ENCODE data around the gene MORN4.

The MORN4 gene

DNA sequence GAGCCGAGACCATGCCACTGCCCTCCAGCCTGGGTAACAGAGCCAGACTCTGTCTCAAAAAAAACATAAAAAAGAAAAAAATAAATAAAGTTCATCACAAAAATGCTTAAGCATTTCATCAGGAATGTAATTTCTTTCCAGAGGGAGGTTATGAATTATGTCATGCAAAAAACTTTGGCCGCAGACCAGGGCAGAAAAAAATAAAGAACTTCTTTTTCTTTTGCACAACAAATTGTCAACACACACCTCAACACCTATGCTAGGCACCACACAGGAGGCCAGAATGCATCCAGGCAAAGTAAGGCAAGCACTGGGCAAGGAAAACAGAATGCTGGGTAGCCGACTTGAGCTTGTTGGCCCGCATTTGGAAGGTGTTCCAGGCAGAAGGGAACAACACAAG, 39.9 kb downstream of the MORN4 start:
- no peak overlapping the region for H3K4me3 ChIP-seq (ENCODE audit: low read depth in 1 of 2, low read length in 1 of 2)
- no peaks in the 10 kb centered on the region for H3K36me3 ChIP-seq
- H3K4me1 ChIP-seq (ENCODE audit: control insufficient read depth in 1 of 2, insufficient read depth in 1 of 2, low read depth in 1 of 2, low read length in 1 of 2): peaks cover 2 to 4% of the 10 kb centered on the region in 2 experiments
- H3K27me3 ChIP-seq: no peaks in the 10 kb centered on the region
- no peaks in the 10 kb centered on the region for H3K9me3 ChIP-seq
- TF ChIP-seq, protein P1, sequence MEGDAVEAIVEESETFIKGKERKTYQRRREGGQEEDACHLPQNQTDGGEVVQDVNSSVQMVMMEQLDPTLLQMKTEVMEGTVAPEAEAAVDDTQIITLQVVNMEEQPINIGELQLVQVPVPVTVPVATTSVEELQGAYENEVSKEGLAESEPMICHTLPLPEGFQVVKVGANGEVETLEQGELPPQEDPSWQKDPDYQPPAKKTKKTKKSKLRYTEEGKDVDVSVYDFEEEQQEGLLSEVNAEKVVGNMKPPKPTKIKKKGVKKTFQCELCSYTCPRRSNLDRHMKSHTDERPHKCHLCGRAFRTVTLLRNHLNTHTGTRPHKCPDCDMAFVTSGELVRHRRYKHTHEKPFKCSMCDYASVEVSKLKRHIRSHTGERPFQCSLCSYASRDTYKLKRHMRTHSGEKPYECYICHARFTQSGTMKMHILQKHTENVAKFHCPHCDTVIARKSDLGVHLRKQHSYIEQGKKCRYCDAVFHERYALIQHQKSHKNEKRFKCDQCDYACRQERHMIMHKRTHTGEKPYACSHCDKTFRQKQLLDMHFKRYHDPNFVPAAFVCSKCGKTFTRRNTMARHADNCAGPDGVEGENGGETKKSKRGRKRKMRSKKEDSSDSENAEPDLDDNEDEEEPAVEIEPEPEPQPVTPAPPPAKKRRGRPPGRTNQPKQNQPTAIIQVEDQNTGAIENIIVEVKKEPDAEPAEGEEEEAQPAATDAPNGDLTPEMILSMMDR (IDR thresholded peaks at IDR 0.05): no peak
- H3K27ac ChIP-seq: no peak overlapping the region

DNA sequence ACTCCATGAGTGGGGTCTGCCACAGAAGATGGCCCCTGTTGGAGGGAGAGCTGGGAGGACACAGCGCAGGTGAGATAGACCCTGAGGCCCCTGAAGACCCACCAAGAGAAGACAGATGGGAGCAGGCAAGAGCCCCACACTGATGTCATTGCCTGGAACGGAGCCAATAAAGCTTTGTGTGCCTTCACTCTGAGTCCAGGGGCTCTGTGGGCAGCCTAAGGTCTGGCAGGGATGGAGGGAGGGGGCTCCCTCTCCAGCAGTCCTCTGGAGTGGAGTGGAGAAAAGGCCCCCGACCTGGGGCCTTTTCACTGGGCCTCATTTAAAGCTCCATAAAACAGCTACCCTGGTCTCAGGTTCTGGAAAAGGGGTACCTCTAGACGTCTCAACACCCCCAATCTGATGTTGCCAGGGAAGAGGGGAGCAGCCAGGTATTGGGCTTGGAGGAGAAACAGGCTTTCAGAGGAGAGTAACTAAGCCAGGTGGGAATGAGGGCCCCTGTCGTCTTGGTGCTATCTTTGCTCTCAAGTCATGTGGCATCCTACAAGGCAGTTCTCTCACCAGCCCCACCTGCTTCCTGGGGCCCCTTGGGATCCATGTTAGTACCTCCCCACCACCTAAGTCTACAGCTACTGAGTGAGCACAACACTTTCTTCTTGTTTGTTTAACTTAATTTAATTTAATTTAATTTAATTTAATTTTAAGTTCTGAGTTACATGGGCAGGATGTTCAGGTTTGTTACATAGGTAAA, 42.4 kb downstream of the MORN4 start:
- Histone ChIP-seq H3K27ac (no peak overlapping the region), H3K36me3 (no peaks in the 10 kb centered on the region), H3K4me3 (ENCODE audit: low read depth in 1 of 2, low read length in 1 of 2) (no peak overlapping the region), H3K9me3 (no peaks in the 10 kb centered on the region), H3K27me3 (no peaks in the 10 kb centered on the region), H3K4me1 (ENCODE audit: control insufficient read depth in 1 of 2, insufficient read depth in 1 of 2, low read depth in 1 of 2, low read length in 1 of 2) (no peaks in the 10 kb centered on the region)
- TF ChIP-seq, protein P1 (IDR thresholded peaks at IDR 0.05): no peak

DNA sequence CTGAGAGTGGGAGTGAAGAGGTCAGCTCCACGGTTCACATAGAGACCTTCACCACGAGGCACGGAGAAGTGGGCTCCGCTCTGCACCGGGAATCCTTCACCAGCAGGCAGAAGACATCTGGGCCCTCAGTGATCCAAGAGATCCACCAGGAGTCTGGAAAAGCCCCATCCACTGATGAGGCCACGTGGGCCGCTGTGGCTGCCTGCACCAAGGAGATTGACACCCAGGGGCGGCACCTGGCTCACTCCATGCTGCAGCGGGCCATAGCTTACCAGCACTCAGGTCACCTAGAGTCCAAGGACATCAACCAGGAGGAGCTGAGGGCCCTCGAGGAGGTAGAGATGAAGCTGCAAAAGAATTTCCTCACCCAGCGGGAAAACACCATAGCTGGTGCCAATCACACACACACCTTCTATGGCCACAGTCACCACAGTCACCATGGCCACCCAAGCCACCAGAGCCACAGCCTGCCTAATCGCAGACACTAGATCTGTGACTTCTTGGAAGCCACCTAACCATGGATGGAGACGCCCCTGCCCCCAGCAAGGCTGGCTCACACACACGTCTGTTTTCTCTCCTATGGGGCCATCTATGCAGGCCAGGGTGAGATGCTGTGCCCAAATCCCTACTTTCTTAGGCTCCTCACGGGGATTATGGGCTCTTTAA, 43.1 kb downstream of the MORN4 start:
- Histone ChIP-seq H3K27me3 (no peaks in the 10 kb centered on the region), H3K4me3 (ENCODE audit: low read depth in 1 of 2, low read length in 1 of 2) (no peak overlapping the region), H3K27ac (no peak overlapping the region), H3K4me1 (ENCODE audit: control insufficient read depth in 1 of 2, insufficient read depth in 1 of 2, low read depth in 1 of 2, low read length in 1 of 2) (no peaks in the 10 kb centered on the region), H3K36me3 (no peaks in the 10 kb centered on the region), H3K9me3 (no peaks in the 10 kb centered on the region)
- TF ChIP-seq, protein P1 (IDR thresholded peaks at IDR 0.05): no peak

DNA sequence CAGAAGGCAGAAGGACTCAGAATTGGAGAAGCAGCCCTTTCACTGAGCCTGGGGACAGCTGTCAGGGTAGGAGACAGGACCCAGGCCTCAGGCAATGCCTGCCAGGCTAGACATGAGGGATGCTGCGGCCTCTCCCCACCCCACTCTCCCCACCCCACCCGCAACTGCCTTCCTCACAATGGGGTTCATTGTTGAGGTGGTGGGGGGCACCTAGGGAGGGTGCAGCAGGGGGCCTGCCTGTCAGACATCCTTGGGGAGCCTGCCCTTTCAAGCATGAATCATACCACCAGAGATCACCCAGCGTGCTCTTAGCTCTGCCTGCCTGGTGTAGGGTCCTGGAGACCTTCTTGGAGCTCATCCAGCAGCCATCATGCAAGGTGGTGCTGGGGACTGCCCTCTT, 43.8 kb downstream of the MORN4 start, which contains the start of gene C10orf62:
Gene C10orf62, plus strand, starts transcription at position 243 of the 400 bp plus-strand sequence. CDS start 177 bp downstream, outside the sequence.
- Histone ChIP-seq H3K36me3 (no peaks in the 10 kb centered on the region), H3K4me3 (ENCODE audit: low read depth in 1 of 2, low read length in 1 of 2) (no peak within 1 kb of the TSS), H3K9me3 (no peaks in the 10 kb centered on the region), H3K4me1 (ENCODE audit: control insufficient read depth in 1 of 2, insufficient read depth in 1 of 2, low read depth in 1 of 2, low read length in 1 of 2) (no peaks in the 10 kb centered on the region), H3K27ac (no peak within 1 kb of the TSS), H3K27me3 (no peaks in the 10 kb centered on the region)
- TF ChIP-seq, protein P1 (IDR thresholded peaks at IDR 0.05): no peak

DNA sequence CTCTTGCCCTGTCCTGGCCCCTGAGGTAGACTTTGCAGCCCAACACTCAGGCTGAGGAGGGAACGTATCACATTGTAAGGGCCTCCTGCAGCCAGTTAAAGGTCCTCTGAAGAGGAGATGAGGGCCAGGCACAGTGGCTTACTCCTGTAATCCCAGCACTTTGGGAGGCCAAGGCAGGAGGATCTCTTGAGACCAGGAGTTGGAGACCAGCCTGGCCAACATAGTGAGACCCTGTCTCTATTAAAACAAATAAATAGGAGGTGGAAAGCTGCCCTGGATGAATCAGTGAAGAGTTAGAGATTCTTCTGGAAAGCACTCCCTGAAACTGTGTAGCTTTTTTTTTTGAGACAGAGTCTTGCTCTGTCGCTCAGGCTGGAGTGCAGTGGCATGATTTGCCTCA, 46.1 kb downstream of the MORN4 start:
- no peak overlapping the region for H3K4me3 ChIP-seq (ENCODE audit: low read depth in 1 of 2, low read length in 1 of 2)
- no peaks in the 10 kb centered on the region for H3K4me1 ChIP-seq (ENCODE audit: control insufficient read depth in 1 of 2, insufficient read depth in 1 of 2, low read depth in 1 of 2, low read length in 1 of 2)
- no peaks in the 10 kb centered on the region for H3K27me3 ChIP-seq
- no peaks in the 10 kb centered on the region for H3K9me3 ChIP-seq
- no peaks in the 10 kb centered on the region for H3K36me3 ChIP-seq
- no peak overlapping the region for H3K27ac ChIP-seq
- TF ChIP-seq, protein P1 (IDR thresholded peaks at IDR 0.05): no peak
